Measurements from ENCODE around the gene PRAMEF1.

DNA sequence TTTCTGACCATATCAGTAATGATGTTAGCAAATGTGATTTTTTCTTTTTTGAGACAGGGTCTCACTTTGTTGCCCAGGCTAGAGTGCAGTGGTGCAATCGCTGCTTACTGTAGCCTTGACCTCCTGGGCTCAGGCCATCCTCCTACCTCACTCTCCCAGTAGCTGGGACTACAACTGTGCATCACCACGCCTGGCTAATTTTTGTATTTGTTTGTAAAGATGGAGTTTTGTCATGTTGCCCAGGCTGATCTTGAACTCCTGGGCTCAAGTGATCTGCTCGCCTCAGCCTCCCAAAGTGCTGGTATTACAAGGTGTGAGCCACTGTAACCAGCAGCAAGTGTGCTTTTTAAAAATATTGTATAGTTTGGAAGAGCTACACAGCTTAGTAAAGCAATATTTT, 49.3 kb upstream of the PRAMEF1 start:
- TF ChIP-seq, protein P1, sequence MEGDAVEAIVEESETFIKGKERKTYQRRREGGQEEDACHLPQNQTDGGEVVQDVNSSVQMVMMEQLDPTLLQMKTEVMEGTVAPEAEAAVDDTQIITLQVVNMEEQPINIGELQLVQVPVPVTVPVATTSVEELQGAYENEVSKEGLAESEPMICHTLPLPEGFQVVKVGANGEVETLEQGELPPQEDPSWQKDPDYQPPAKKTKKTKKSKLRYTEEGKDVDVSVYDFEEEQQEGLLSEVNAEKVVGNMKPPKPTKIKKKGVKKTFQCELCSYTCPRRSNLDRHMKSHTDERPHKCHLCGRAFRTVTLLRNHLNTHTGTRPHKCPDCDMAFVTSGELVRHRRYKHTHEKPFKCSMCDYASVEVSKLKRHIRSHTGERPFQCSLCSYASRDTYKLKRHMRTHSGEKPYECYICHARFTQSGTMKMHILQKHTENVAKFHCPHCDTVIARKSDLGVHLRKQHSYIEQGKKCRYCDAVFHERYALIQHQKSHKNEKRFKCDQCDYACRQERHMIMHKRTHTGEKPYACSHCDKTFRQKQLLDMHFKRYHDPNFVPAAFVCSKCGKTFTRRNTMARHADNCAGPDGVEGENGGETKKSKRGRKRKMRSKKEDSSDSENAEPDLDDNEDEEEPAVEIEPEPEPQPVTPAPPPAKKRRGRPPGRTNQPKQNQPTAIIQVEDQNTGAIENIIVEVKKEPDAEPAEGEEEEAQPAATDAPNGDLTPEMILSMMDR (IDR thresholded peaks at IDR 0.05), result no peak
- no peak for TF ChIP-seq POLR2A (IDR thresholded peaks at IDR 0.05)

All from heart left ventricle (tissue), 13 donors.